ENCODE data around the gene SSR1. TPM values are rescaled to one million over a fixed set of nuclear protein-coding genes. Genes with fewer than 3 reads are reported as not detected.
"Not testable (repeated sequence)": the region's sequence is repeated elsewhere in the genome, so short reads cannot be mapped to it uniquely, and the experiment has no call there.

The SSR1 gene
- total RNA-seq, 1 donor from 2014 or later: 115 TPM

GRCh38 chr6:7285416-7285815 lies 27.6 kb downstream of the SSR1 start:
- TF ChIP-seq CTCF (IDR thresholded peaks at IDR 0.05; ENCODE audit: insufficient read depth, low read length, poor library complexity, severe bottlenecking): no peak
- Histone ChIP-seq H3K4me3 (ENCODE audit: low read depth, low read length) (no peak overlapping the region), H3K36me3 (ENCODE audit: control insufficient read depth, insufficient read depth, low read length) (peaks cover 2% of the 10 kb centered on the region), H3K27me3 (ENCODE audit: control insufficient read depth, insufficient read depth, low read length) (no peaks in the 10 kb centered on the region)
- DNase-seq (ENCODE audit: low read depth): no peak

GRCh38 chr6:7283676-7284075 lies 29.3 kb downstream of the SSR1 start:
- no peak overlapping the region for H3K4me3 ChIP-seq (ENCODE audit: low read depth, low read length)
- peaks cover 2% of the 10 kb centered on the region for H3K36me3 ChIP-seq (ENCODE audit: control insufficient read depth, insufficient read depth, low read length)
- TF ChIP-seq CTCF (IDR thresholded peaks at IDR 0.05; ENCODE audit: insufficient read depth, low read length, poor library complexity, severe bottlenecking): no peak
- H3K27me3 ChIP-seq (ENCODE audit: control insufficient read depth, insufficient read depth, low read length): no peaks in the 10 kb centered on the region
- DNase-seq (ENCODE audit: low read depth): no peak

GRCh38 chr6:7282097-7282906 lies 30.7 kb downstream of the SSR1 start:
- no peak for TF ChIP-seq CTCF (IDR thresholded peaks at IDR 0.05; ENCODE audit: insufficient read depth, low read length, poor library complexity, severe bottlenecking)
- Histone ChIP-seq H3K36me3 (ENCODE audit: control insufficient read depth, insufficient read depth, low read length) (peaks cover 2% of the 10 kb centered on the region), H3K27me3 (ENCODE audit: control insufficient read depth, insufficient read depth, low read length) (no peaks in the 10 kb centered on the region), H3K4me3 (ENCODE audit: low read depth, low read length) (no peak overlapping the region)
- no peak for DNase-seq (ENCODE audit: low read depth)

GRCh38 chr6:7276199-7276524 lies 36.8 kb downstream of the SSR1 start:
- no peak for TF ChIP-seq CTCF (IDR thresholded peaks at IDR 0.05; ENCODE audit: insufficient read depth, low read length, poor library complexity, severe bottlenecking)
- H3K36me3 ChIP-seq (ENCODE audit: control insufficient read depth, insufficient read depth, low read length): no peaks in the 10 kb centered on the region
- DNase-seq (ENCODE audit: low read depth): no peak

GRCh38 chr6:7274525-7274924 lies 38.5 kb downstream of the SSR1 start:
- DNase-seq (ENCODE audit: low read depth); H3K36me3 ChIP-seq (ENCODE audit: control insufficient read depth, insufficient read depth, low read length); H3K4me3 ChIP-seq (ENCODE audit: low read depth, low read length); H3K27me3 ChIP-seq (ENCODE audit: control insufficient read depth, insufficient read depth, low read length): not testable (repeated sequence)

More at GRCh38 chr6:7276199-7276524, 36.8 kb downstream of the SSR1 start:
- Histone ChIP-seq H3K27me3 (ENCODE audit: control insufficient read depth, insufficient read depth, low read length) (no peaks in the 10 kb centered on the region), H3K4me3 (ENCODE audit: low read depth, low read length) (no peak overlapping the region)

GRCh38 chr6:7273709-7274108 lies 39.3 kb downstream of the SSR1 start:
- Histone ChIP-seq H3K27me3 (ENCODE audit: control insufficient read depth, insufficient read depth, low read length) (no peaks in the 10 kb centered on the region), H3K36me3 (ENCODE audit: control insufficient read depth, insufficient read depth, low read length) (no peaks in the 10 kb centered on the region), H3K4me3 (ENCODE audit: low read depth, low read length) (no peak overlapping the region)
- DNase-seq (ENCODE audit: low read depth): no peak
- no peak for TF ChIP-seq CTCF (IDR thresholded peaks at IDR 0.05; ENCODE audit: insufficient read depth, low read length, poor library complexity, severe bottlenecking)

All from kidney epithelial cell (primary cell).